Measurements from ENCODE around the gene KLHDC3.

DNA sequence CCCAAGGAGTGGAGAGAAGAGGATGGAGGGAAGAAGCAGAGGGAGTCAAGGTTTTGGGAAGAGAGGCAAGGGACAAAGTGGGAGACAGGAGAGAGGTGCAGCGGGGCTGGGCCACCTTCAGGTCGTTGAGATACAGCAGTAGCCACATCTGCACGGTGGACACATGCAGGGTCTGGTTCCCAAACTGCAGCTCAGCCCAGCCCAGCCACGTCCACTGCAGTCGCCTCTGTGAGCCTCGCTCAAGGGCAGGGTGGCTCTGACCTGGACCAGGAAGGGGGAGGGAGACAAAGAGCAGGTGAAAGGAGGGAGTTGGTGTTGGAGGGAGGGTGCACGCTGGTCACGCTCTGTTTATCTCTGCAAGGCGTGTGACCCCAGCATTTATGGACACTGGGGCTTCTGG lies 24.7 kb downstream of the KLHDC3 start:
- TF ChIP-seq, protein P1, sequence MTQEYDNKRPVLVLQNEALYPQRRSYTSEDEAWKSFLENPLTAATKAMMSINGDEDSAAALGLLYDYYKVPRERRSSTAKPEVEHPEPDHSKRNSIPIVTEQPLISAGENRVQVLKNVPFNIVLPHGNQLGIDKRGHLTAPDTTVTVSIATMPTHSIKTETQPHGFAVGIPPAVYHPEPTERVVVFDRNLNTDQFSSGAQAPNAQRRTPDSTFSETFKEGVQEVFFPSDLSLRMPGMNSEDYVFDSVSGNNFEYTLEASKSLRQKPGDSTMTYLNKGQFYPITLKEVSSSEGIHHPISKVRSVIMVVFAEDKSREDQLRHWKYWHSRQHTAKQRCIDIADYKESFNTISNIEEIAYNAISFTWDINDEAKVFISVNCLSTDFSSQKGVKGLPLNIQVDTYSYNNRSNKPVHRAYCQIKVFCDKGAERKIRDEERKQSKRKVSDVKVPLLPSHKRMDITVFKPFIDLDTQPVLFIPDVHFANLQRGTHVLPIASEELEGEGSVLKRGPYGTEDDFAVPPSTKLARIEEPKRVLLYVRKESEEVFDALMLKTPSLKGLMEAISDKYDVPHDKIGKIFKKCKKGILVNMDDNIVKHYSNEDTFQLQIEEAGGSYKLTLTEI (CRISPR knock-in tag; conservative IDR thresholded peaks at IDR 0.05) = no peak
- no peak for TF ChIP-seq ZNF232 (CRISPR knock-in tag; IDR thresholded peaks at IDR 0.05; ENCODE audit: borderline replicate concordance)
- TF ChIP-seq NFATC3 (CRISPR knock-in tag; IDR thresholded peaks at IDR 0.05) = no peak
- TF ChIP-seq POLR2A (IDR thresholded peaks at IDR 0.05; ENCODE audit: insufficient read depth in 1 of 2, low read depth in 2 of 2, low read length in 2 of 2) = no peak
- TF ChIP-seq ZBTB44 (CRISPR knock-in tag; IDR thresholded peaks at IDR 0.05) = no peak
